GM12872 (cell line): ENCODE results near the gene CD163L1.

Source experiments
- TF ChIP-seq, protein P1 (sequence below): IDR thresholded peaks from 3 replicates; pipeline ENCODE4 v1.5.1; 2011; ENCODE audit warnings: low read depth, mild to moderate bottlenecking, low read length, moderate library complexity; ENCODE audit not compliant: insufficient read depth

Gene CD163L1

DNA sequence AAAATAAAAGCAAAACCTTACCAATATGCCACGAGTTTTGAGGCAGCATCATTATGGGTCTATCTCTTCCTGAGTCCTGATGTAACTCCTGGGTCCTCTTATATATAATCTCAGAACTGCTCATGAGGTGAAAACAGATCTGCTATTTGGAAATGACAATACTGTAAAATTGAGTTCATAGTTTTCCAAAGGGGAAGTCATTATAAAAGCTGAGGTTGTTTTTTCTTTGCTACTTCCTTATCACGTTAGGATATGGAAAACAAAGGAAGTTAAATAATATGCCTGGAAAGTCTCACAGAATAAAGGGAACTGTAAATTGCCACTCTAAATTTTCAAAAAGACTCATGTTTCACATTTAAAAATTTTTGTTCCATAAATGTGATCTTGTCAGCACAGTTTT, at the start of gene CD163L1:
CD163L1 (minus strand) TSS at position 78 of the 400 bp plus-strand sequence; CDS start at position 52, 26 bp downstream.
- TF ChIP-seq, protein P1, sequence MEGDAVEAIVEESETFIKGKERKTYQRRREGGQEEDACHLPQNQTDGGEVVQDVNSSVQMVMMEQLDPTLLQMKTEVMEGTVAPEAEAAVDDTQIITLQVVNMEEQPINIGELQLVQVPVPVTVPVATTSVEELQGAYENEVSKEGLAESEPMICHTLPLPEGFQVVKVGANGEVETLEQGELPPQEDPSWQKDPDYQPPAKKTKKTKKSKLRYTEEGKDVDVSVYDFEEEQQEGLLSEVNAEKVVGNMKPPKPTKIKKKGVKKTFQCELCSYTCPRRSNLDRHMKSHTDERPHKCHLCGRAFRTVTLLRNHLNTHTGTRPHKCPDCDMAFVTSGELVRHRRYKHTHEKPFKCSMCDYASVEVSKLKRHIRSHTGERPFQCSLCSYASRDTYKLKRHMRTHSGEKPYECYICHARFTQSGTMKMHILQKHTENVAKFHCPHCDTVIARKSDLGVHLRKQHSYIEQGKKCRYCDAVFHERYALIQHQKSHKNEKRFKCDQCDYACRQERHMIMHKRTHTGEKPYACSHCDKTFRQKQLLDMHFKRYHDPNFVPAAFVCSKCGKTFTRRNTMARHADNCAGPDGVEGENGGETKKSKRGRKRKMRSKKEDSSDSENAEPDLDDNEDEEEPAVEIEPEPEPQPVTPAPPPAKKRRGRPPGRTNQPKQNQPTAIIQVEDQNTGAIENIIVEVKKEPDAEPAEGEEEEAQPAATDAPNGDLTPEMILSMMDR, result no peak

DNA sequence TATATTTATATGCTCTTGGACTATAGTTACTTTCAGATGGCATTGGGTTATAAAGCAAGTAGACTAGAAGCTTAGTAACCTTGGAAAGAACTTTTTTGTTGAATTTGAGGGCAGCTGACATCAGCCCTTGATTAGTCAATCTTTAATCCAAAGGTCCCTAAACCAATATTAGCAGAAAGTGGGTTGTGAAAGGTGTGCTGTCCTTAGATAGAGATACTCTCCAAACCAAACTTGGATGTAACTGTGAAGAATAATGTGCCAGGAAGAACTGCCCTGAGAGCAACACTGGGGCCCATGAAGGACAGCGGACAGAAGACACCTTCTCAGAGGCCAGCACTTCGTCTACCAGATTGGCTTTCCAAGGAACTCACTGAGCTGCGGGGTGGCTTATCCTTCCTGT, 49.1 kb upstream of the CD163L1 start:
- TF ChIP-seq, protein P1, result no peak

DNA sequence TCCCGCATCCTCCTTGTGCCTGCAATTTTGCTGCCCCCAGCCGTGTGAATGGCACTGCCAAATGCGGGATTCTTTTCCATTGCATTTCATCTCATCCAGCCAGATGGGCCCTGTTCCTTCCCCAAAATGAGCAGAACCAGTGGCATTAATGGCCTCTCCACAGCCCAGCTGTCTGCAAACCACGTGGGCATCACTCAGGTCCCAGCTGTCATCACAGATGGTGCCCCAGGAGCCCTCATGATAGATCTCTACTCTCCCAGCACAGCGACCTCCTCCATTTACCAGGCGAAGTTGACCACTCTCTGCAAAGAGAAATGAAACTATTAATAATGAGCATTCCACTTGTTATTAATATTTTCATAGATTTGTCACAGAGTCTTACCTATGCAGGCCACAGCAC, 42.6 kb upstream of the CD163L1 start:
- TF ChIP-seq, protein P1, result no peak

DNA sequence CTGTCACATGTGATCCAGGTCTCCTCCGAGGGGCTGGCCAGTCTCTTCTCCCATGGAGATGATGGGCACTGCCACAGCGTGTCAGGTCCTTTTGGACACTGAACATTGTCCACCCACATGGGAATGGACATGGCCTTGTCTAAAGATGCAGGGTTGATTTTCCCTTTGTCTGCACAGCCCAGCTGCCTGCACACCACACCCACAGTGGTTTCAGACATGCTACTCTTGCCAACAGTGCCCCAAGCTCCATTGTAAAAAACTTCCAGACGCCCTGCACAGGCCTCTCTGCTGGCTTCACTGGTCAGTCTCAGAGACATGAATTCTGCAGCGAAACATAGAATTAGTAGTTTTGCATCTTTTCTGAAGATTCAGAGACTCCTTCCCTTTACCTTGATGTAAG, 41.1 kb upstream of the CD163L1 start:
- TF ChIP-seq, protein P1, result no peak

DNA sequence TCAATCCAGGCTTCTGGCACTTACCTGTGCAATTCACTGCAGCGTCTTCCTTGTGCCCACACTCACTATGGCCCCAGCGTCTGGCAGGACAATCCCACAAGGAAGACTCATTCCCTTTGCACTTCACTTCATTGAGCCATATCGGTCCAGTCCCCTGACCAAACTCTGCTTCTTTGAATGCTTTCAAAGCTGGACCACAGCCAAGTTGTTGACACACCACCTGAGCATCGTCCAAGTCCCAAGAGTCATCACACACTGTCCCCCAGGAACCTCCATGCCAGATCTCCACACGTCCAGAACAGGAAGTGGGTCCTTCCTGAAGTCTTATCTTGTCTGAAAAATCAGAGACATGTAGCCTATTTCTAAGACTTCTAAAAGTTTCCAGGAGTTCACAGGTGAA, 39.4 kb upstream of the CD163L1 start:
- TF ChIP-seq, protein P1, result no peak

DNA sequence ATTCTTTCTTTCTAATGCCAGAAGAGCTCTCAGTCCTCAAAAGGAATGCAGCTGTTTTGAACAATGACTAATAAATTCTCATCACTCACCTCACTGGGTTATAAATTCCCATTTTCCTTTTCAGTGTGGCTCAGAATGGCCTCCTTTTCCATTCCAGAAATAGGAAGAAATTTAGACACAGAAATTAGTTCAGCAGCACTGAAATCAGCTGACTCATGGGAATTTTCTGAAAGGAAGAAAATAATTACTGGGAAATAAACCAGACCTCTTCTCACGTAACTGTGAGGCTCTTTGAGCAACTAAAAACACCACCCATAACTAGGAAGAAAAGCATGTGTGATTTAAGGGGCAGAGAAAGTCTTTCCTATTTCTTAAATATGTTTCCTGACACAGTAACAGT, 35.8 kb upstream of the CD163L1 start:
- TF ChIP-seq, protein P1, result no peak

DNA sequence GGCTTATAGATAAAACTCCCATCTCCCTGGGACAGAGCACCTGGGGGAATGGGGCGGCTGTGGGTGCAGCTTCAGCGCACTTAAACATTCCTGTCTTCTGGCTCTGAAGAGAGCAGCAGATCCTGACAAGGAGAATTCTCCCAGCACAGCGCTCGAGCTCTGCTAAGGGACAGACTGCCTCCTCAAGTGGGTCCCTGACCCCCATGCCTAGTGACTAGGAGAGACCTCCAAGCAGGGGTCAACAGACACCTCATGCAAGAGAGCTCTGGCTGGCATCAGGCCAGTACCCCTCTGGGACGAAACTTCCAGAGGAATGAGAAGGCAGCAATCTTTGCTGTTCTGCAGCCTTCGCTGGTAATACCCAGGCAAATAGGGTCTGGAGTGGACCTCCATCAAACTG, 28.1 kb upstream of the CD163L1 start:
- TF ChIP-seq, protein P1, result no peak
